CD4-positive, alpha-beta T cell (primary cell): ENCODE data around the gene FRMD5. TPM values are rescaled to one million over a fixed set of nuclear protein-coding genes. Genes with fewer than 3 reads are reported as not detected.
"Not testable (repeated sequence)": the region's sequence is repeated elsewhere in the genome, so short reads cannot be mapped to it uniquely, and the experiment has no call there.

ENCODE experiments used
- ATAC-seq: fragments of 200-7000 bp; cut with Tn5 transposase; one replicate; pipeline ENCODE4 v1.10.0; 2022; ENCODE audit warnings: mild to moderate bottlenecking; ENCODE audit not compliant: poor library complexity
- CTCF ChIA-PET: fragments of 350-600 bp; sonication (Branson Sonifier 250); formaldehyde crosslinking; loops from one replicate; lab custom pipeline; 2021; ENCODE audit warnings: antibody characterized with exemption, inconsistent platforms; lab: Charles Lee
- POLR2A ChIA-PET: fragments of 350-600 bp; sonication (Branson Sonifier 250); formaldehyde crosslinking; loops from one replicate; lab custom pipeline; 2021; ENCODE audit warnings: antibody characterized with exemption, inconsistent platforms; lab: Charles Lee
- DNase-seq, 14 experiments: peaks; one replicate each; pipeline ENCODE4 v3.0.0-alpha.2; 2013 to 2020; ENCODE audit warnings: mixed read lengths in 2 of 14
- H3K27ac ChIP-seq, 2 donors: one replicate each; pipeline versions ENCODE4 v1.5.1 to v1.7.0; 2013; ENCODE audit warnings: low read length in 2 of 2, low read depth in 1 of 2, mild to moderate bottlenecking in 1 of 2
- H3K27me3 ChIP-seq, 2 experiments: 1 replicate in 1 of 2; 2 replicates in 1 of 2; pipeline versions ENCODE4 v1.6.1 to v1.7.0; 2013; ENCODE audit warnings: low read length in 2 of 2, control low read depth in 1 of 2, mild to moderate bottlenecking in 1 of 2, moderate library complexity in 1 of 2; ENCODE audit not compliant: insufficient read depth in 2 of 2, control insufficient read depth in 1 of 2
- H3K36me3 ChIP-seq: one replicate; pipeline ENCODE4 v1.6.1; 2013; ENCODE audit warnings: low read length, control low read depth; ENCODE audit not compliant: insufficient read depth
- H3K4me1 ChIP-seq: one replicate; pipeline ENCODE4 v1.6.1; 2013; ENCODE audit warnings: low read length, control low read depth; ENCODE audit not compliant: insufficient read depth
- H3K4me3 ChIP-seq: one replicate; pipeline ENCODE4 v1.5.1; 2013; ENCODE audit warnings: mild to moderate bottlenecking, low read length, moderate library complexity
- H3K9me3 ChIP-seq, 2 experiments: 1 replicate in 1 of 2; 2 replicates in 1 of 2; pipeline versions ENCODE4 v1.6.1 to v1.7.0; 2013; ENCODE audit warnings: low read length in 2 of 2, mild to moderate bottlenecking in 2 of 2, control low read depth in 1 of 2, moderate library complexity in 1 of 2; ENCODE audit not compliant: control insufficient read depth in 1 of 2, insufficient read depth in 1 of 2
- H3K27ac Mint-ChIP-seq: one replicate; pipeline ENCODE4 v1.8.0; 2020; ENCODE audit warnings: mixed read lengths
- H3K27me3 Mint-ChIP-seq: one replicate; pipeline ENCODE4 v1.8.0; 2021; ENCODE audit warnings: mixed read lengths
- H3K36me3 Mint-ChIP-seq: one replicate; pipeline ENCODE4 v1.8.0; 2021; ENCODE audit warnings: low read depth, mixed read lengths
- H3K4me1 Mint-ChIP-seq: one replicate; pipeline ENCODE4 v1.8.0; 2021; ENCODE audit warnings: low read depth, mixed read lengths
- H3K4me3 Mint-ChIP-seq: one replicate; pipeline ENCODE4 v1.8.0; 2020; ENCODE audit warnings: mild to moderate bottlenecking, mixed read lengths
- H3K9me3 Mint-ChIP-seq: one replicate; pipeline ENCODE4 v1.8.0; 2020; ENCODE audit warnings: mixed read lengths
- intact Hi-C, 2 experiments: fragments of 100-400 bp; cut with DNase I in 1 of 2; cut with micrococcal nuclease in 1 of 2; formaldehyde crosslinking; loops; one replicate each; pipeline versions ENCODE4 v1.15.1 to v1.9.0; 2023 to 2025; cut with DNase I, micrococcal nuclease
- total RNA-seq, 174 experiments: library from RNA in 2 of 174; stranded (reverse) in 2 of 174; gene quantifications; one replicate each; pipeline ENCODE4 v1.2.3 and lab custom pipeline; 2021 to 2026
- TF ChIP-seq, protein P1 (sequence below): fragments of 200-600 bp; IDR thresholded peaks from one replicate; pipeline ENCODE4 v1.8.0; 2022; ENCODE audit warnings: antibody characterized with exemption, mild to moderate bottlenecking

The FRMD5 gene
- total RNA-seq, 2 experiments from 2014 or later, result not detected

DNA sequence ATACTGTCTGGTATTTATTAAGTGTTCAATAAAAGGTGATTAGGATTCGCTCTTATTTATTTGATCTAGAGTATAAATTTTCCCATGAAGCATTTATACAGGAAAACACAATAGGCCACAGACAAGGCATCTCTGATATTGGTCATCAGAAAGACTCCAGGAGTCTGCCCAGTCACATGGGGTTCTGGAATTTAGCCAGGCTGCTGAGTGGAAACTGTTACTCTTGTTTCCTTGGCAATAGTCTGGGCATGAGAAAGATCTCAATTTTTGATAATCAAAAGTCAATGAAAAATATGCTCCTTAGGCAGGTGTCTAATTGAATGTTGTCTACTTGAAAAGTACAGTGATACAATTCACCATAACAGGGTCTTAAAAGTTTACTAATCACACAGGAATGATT lies 161.2 kb downstream of the FRMD5 start:
- CTCF ChIA-PET, result no interaction called here
- intact Hi-C loops, result no loop called here
- peaks cover 0 to 5% of the 10 kb centered on the region in 2 experiments for H3K9me3 ChIP-seq
- H3K4me1 ChIP-seq, result no peaks in the 10 kb centered on the region
- no peak for ATAC-seq
- Mint-ChIP-seq H3K27ac (no peak overlapping the region), H3K9me3 (no peaks in the 10 kb centered on the region), H3K4me1 (no peaks in the 10 kb centered on the region), H3K4me3 (no peak overlapping the region), H3K27me3 (peaks cover 35% of the 10 kb centered on the region), H3K36me3 (no peaks in the 10 kb centered on the region)
- H3K4me3 ChIP-seq, result no peak overlapping the region
- H3K27me3 ChIP-seq, result peaks cover 4 to 6% of the 10 kb centered on the region in 2 experiments
- POLR2A ChIA-PET, result no interaction called here
- DNase-seq, result no peak
- H3K27ac ChIP-seq, result no peak overlapping the region
- TF ChIP-seq, protein P1, sequence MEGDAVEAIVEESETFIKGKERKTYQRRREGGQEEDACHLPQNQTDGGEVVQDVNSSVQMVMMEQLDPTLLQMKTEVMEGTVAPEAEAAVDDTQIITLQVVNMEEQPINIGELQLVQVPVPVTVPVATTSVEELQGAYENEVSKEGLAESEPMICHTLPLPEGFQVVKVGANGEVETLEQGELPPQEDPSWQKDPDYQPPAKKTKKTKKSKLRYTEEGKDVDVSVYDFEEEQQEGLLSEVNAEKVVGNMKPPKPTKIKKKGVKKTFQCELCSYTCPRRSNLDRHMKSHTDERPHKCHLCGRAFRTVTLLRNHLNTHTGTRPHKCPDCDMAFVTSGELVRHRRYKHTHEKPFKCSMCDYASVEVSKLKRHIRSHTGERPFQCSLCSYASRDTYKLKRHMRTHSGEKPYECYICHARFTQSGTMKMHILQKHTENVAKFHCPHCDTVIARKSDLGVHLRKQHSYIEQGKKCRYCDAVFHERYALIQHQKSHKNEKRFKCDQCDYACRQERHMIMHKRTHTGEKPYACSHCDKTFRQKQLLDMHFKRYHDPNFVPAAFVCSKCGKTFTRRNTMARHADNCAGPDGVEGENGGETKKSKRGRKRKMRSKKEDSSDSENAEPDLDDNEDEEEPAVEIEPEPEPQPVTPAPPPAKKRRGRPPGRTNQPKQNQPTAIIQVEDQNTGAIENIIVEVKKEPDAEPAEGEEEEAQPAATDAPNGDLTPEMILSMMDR, result no peak
- no peaks in the 10 kb centered on the region for H3K36me3 ChIP-seq

DNA sequence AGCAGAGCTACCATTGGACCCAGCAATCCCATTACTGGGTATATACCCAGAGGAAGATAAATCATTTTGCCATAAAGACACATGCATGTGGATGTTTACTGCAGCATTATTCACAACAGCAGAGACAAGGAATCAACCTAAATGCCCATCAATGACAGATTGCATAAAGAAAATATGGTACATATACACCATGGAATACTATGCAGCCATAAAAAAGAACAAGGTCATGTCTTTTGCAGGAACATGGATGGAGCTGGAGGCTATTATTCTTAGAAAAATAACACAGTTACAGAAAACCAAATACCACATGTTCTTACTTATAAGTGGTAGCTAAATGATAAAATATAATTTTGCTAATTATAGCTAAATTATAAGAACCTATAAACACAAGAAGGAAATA lies 162.3 kb downstream of the FRMD5 start:
- intact Hi-C loops, H3K9me3 Mint-ChIP-seq, H3K4me1 ChIP-seq, H3K4me3 ChIP-seq, H3K27ac Mint-ChIP-seq, POLR2A ChIA-PET, ATAC-seq, H3K27me3 ChIP-seq, H3K4me3 Mint-ChIP-seq, DNase-seq, H3K4me1 Mint-ChIP-seq, H3K36me3 Mint-ChIP-seq, H3K9me3 ChIP-seq, CTCF ChIA-PET, H3K27ac ChIP-seq, H3K36me3 ChIP-seq: not testable (repeated sequence)
- H3K27me3 Mint-ChIP-seq, result peaks cover 34% of the 10 kb centered on the region

DNA sequence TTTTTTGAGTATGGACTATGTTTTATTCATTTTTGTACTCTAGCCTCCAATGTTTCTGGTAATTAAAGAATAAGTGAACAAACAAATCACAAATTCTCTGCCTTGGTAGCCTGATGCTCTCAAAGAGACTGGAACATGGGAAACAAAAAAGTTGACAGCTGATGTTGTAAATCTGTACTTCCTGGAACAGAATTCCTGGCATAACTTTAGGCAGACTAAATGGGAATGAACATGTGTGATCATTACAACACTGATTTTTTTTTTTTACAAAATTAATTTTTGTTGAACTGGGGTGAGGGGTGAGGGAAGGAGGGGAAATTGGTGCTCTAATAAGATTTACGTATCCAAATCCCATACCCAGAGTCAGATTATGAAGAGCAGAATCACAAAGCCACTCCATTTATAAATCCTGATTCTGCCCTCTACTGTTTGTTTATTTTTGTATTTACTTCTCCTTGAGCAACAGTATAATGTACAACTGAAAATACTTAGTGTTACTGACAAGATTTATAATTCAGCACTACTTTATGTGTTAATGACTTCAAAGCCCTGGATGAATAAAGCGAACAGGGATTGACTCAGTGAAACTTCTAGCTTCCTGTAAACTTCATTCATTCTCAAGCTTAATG lies 165.0 kb downstream of the FRMD5 start:
- Mint-ChIP-seq H3K36me3 (no peaks in the 10 kb centered on the region), H3K9me3 (no peaks in the 10 kb centered on the region)

More for the DNA sequence above, 165.0 kb downstream of the FRMD5 start:
- Mint-ChIP-seq H3K4me3 (no peak overlapping the region), H3K27ac (no peak overlapping the region), H3K4me1 (no peaks in the 10 kb centered on the region), H3K27me3 (peaks cover 41% of the 10 kb centered on the region)
- no peaks in the 10 kb centered on the region for H3K36me3 ChIP-seq
- ATAC-seq (no peak), DNase-seq (no peak)
- ChIA-PET CTCF (interaction anchor here (1.6 kb wide), 1 partner anchor 9 kb away, joined by 4 read pairs; no protein-coding TSS in a partner anchor), POLR2A (no interaction called here)
- peaks cover 4% of the 10 kb centered on the region in 2 experiments for H3K27me3 ChIP-seq
- no peaks in the 10 kb centered on the region for H3K9me3 ChIP-seq
- no peak overlapping the region for H3K4me3 ChIP-seq
- intact Hi-C loops, result no loop called here
- TF ChIP-seq, protein P1, result no peak
- H3K4me1 ChIP-seq, result no peaks in the 10 kb centered on the region
- no peak overlapping the region for H3K27ac ChIP-seq
